GM19395 (cell line): ENCODE measurements around the gene MBOAT7.

Source experiments
- ATAC-seq: cut with Tn5 transposase; IDR thresholded peaks from one replicate; pipeline ENCODE4 v1.9.1; 2021; ENCODE audit warnings: mild to moderate bottlenecking, moderate library complexity; ENCODE audit not compliant: unreplicated experiment

Gene MBOAT7

DNA sequence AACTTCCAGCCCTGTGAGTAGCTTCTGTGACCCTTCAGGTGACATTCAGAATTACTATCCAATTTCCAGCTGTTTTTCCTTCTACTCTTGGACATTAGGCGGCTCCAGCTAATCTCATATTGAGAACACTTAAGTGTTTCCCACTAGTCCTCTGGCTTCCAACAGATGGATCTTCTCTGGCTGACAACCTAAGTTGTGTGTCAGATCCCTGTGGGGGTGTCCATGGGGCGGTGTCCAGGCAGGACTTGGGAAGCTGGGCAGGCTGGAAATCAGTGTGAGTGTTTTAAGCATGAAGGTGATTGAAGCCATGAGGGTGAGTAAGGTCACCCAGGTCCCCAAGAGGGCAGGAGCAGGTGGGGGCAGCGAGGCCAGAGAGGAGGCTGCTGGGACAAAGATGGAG lies 41.7 kb downstream of the MBOAT7 start:
- no peak for ATAC-seq

DNA sequence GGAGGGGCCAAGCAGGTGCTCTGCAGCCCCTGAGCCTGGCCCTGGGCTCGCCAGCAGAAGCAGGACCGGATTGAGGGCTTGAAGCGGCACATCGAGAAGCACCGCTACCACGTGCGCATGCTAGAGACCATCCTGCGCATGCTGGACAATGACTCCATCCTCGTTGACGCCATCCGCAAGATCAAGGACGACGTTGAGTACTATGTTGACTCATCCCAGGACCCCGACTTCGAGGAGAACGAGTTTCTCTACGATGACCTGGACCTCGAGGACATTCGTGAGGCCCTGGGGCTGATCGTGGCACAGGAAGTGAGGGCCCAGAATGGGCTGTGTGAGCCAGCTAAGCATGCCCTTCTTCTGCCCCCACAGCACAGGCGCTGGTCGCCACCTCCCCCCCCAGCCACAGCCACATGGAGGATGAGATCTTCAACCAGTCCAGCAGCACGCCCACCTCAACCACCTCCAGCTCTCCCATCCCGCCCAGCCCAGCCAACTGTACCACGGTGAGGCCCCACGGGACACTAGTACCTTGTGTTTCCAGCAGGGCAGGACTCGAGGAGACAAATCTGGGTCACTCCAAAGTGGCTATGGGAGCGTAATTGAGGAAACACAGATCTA lies 43.7 kb downstream of the MBOAT7 start:
- ATAC-seq = no peak

- no peak for ATAC-seq
These were observed 47.1 kb downstream of the MBOAT7 start for GRCh38 chr19:54142166-54142780.

- no peak for ATAC-seq
These were observed 48.0 kb downstream of the MBOAT7 start for GRCh38 chr19:54141356-54141755.

- ATAC-seq = no peak
These were observed 50.7 kb downstream of the MBOAT7 start for GRCh38 chr19:54138489-54139256.

- no peak for ATAC-seq
These were observed 51.5 kb downstream of the MBOAT7 start, which contains the start of gene CNOT3 for GRCh38 chr19:54137699-54138488. Gene CNOT3, plus strand, starts transcription at chr19:54137762. Its CDS starts 5,217 bp downstream, at chr19:54142979.

DNA sequence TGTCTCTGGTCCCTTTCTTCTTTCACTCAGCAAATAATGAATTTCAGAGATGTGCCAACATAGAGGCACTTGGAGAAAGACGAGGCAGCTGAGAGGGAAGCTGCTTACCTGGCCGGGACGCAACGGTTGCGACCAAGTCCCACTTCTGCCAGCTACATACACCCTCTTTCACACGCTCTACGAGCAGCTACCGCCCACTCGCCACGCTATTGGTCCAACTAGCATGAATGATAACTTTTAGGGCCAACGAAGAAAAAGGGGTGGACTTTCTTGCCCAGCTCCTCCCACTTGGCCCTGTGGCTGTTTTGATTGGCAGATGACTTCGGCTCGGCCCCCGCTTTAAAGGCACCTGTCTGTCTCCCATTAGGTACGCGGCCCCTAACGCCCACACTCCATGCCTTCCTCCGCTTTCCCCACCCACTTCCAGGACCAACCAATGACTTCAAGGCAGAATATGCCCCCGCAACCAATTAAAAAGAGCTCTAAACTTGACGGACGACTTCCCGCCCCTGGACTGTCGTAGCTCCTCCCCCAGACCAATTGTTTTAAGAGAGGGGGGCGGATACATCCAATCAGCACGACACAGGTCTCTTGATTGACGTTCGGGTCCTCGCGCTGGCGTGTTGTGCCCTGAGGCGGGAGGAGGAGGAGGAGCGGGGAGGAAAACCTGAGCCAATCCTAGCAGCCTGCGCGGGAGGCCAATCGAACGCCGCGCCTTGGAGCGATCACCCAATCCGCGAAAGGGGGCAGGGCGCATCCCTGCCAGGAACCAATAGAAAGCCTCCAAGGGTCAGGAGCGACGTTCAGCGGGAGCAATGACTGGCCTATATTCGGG lies 52.3 kb downstream of the MBOAT7 start:
- ATAC-seq = peak; percentile 82

DNA sequence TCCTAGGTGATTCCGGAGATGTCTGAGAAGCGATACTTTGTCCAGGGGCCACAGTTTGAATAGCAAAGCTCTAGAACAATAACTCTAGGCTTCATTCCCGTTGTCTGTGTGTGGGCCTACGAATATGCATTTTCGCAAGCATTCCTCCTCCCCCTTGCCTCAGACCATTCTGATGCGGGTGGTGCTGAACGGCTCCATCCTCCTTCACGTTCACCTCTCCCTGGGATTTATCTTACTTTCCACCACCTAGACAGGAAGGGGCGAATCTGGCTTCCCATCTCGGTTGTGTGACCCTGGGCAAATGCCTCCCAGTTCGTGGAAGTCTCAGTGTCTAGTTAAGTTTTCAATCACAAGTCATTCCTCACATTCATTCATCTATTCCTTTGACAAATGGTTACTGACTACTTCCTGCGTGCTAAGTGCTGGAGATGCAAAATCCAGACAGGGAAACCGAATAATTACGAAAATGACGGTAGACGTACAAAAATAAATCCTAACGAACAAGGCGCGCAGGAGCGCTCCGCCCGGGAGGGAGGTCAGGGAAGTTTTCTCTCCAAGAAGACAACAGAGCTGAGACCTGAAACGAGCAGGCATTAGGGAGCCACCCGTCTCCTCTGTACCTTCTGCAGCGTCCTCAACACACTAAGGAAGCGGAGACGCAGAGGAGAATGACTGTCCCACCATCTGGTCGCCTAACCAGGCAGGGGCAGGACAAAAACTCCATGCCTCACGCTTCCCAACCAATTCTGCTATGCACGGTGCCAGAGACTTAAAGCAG lies 53.1 kb downstream of the MBOAT7 start:
- ATAC-seq = peak; percentile 2

DNA sequence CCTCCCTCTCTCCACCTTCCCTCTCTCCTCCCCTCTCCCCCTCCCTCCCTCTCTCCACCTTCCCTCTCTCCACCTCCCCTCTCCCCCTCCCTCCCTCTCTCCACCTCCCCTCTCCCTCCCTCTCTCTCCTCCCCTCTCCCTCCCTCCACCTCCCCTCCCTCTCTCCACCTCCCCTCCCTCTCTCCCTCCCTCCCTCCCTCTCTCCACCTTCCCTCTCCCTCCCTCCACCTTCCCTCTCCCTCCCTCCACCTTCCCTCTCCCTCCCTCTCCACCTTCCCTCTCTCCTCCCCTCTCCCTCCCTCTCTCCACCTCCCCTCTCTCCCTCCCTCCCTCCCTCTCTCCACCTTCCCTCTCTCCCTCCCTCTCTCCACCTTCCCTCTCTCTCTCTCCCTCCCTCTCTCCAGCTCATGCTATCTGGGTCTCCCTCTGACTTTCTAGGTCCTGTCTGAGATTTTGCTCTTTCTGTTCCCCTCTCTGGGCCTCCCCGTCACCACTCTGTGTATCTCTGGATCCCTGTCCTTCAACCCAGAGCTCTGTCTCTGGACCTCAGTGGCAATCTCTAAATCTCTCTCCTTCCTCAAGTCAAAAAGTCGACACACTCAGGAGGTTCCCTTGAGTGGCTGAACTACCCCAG lies 55.3 kb downstream of the MBOAT7 start:
- no peak for ATAC-seq

DNA sequence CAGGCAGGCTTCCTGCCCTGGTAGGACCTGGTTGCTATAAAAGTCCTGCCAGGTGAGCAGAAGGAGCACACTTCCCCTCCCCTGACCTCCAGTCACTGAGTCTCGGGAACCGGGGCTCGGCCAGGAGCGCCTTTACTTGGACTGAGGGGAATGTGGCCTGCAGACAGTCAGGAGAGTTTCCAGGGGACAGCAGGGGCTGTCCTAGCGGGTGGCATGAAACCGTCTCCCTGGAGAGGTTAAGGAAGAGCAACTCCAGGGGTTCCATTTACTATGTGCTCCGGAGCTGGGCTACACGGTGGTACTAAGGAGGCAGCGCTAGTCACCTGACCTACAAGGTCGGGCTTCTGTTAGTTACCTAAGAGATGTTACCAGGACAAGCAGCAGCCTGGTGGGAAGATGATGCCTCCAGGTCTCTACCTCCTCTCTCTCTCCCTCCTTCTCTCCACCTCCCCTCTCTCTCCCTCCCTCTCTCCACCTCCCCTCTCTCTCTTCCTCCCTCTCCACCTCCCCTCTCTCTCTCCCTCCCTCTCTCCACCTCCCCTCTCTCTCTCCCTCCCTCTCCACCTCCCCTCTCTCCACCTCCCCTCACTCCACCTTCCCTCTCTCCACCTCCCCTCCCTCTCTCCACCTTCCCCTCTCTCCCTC lies 55.9 kb downstream of the MBOAT7 start:
- no peak for ATAC-seq

DNA sequence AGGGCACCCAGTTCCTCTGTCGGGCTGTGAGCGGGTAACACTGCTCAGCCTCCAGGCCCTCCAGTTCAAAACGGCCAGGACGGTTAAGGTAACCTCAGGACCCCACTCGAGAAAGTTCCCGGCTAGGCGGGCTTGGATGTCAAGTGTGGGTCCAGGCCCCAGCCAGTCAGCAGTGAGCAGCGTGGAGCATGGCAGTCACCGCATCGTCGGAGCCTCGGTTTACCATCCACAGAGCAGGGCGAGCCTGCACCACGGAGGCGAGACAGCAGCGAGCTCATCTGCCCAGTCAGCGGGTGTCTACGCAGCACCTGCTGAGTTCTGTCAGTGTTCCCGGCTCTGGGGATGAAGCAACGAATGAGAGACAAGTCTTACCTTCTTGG lies 59.8 kb downstream of the MBOAT7 start:
- ATAC-seq = no peak

- ATAC-seq = no peak
These were observed 60.4 kb downstream of the MBOAT7 start for GRCh38 chr19:54128796-54129616.

GRCh38 chr19:54128441-54128725 lies 61.0 kb downstream of the MBOAT7 start:
- ATAC-seq = no peak

DNA sequence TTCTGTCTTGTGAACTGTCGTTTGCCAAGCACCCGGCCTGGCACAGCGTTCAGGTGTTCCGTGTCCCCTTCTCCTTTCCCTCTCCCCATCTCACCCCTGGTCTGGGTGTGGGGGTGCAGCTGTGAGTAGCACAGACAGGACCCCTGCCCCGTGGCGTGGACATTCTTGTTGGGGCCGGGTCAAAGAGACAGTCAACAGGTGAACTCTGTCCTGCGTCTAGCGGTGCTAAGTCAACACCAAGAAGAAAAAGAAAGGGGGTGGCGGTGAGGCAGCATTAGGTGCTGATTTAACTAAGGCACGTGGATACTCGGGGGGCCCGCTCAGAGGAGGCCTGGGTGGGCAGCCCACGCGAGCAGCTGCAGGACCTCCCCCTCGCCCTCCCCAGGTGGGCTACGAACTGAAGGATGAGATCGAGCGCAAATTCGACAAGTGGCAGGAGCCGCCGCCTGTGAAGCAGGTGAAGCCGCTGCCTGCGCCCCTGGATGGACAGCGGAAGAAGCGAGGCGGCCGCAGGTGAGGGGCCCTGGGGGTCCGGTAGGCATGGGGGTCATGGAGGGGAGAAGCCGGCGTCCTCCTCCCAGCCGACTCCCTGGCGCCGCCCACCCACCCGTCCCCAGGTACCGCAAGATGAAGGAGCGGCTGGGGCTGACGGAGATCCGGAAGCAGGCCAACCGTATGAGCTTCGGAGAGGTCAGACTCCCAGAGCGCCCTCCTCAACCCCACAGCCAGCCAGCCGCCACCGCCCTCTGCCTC lies 61.5 kb downstream of the MBOAT7 start:
- ATAC-seq = no peak

DNA sequence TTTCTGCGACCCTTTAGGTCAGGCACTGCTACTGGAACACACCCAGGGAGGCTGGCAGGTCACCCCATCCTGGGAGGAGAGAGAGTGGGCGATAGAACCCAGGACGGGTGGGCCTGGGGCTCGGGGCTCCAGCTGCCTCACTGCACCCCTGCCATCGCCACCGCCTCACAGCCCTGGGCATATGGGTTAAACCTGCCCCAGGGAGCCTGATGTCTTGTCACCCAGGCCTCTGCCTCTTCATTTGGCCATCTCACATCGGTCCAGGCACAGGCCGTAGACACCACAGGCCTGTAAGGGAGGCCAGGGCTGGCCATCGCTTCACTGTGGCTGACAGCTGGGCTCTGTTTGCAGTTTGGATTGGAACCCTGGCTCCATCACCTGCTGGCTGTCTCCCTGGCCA lies 63.7 kb downstream of the MBOAT7 start:
- ATAC-seq = no peak

DNA sequence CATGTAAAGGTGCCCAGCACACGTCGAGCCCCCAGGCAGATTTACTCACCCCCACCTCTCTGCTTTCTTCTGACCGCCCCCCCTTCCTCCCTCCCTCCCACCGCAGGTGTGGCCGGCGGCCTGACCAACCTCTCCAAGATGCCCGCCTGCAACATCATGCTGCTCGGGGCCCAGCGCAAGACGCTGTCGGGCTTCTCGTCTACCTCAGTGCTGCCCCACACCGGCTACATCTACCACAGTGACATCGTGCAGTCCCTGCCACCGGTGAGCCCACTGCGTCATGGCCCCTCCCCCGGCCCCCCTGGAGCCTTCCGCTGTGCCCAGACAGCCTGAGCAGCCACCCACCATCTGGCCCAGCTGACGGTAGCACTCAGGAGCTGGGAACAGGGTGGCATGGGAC lies 65.0 kb downstream of the MBOAT7 start:
- no peak for ATAC-seq

DNA sequence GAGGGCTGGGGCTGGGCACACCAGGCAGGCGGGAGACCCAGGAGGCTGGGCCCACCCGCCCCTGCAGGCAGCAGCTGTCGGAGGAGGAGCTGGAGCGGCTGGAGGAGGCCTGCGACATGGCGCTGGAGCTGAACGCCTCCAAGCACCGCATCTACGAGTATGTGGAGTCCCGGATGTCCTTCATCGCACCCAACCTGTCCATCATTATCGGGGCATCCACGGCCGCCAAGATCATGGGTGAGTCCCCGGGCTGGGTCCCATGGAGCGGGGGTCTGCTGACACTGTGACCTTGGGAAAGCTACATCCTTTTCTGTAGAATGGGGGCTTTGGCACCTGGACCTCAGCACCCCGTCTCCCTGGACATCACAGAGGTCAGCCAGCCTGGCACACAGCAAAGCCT lies 65.7 kb downstream of the MBOAT7 start:
- no peak for ATAC-seq
